HuH-7.5 (cell line): ENCODE results near the gene SSTR3.

Source experiments
- DNase-seq: peaks from one replicate; pipeline ENCODE4 v3.0.0; 2011; ENCODE audit warnings: low spot score

The SSTR3 gene

GRCh38 chr22:37196539-37197450 is 15.5 kb downstream of the SSTR3 start:
- peak; percentile 64 for DNase-seq

GRCh38 chr22:37195921-37196320 is 16.4 kb downstream of the SSTR3 start:
- DNase-seq: no peak

- DNase-seq: no peak
These were observed 17.5 kb downstream of the SSTR3 start for GRCh38 chr22:37194750-37195149.

GRCh38 chr22:37193629-37194191 is 18.6 kb downstream of the SSTR3 start:
- no peak for DNase-seq

- DNase-seq: no peak
These were observed 19.5 kb downstream of the SSTR3 start for GRCh38 chr22:37192741-37193140.

- DNase-seq: no peak
These were observed 20.1 kb downstream of the SSTR3 start for GRCh38 chr22:37192204-37192603.

- DNase-seq: no peak
These were observed 22.0 kb downstream of the SSTR3 start for GRCh38 chr22:37190262-37190780.

GRCh38 chr22:37188901-37189466 is 23.3 kb downstream of the SSTR3 start:
- no peak for DNase-seq

GRCh38 chr22:37187891-37188761 is 24.2 kb downstream of the SSTR3 start, which contains the start of gene C1QTNF6:
Gene C1QTNF6, minus strand, starts transcription at chr22:37188247. Its CDS starts 34 bp downstream, at chr22:37188213.
- no peak for DNase-seq

GRCh38 chr22:37187552-37187890 is 24.8 kb downstream of the SSTR3 start:
- DNase-seq: no peak

- DNase-seq: no peak
These were observed 25.2 kb downstream of the SSTR3 start for GRCh38 chr22:37186997-37187522.

- no peak for DNase-seq
These were observed 25.9 kb downstream of the SSTR3 start for GRCh38 chr22:37186228-37186996.

GRCh38 chr22:37185646-37186227 is 26.5 kb downstream of the SSTR3 start:
- DNase-seq: no peak

GRCh38 chr22:37184816-37185541 is 27.3 kb downstream of the SSTR3 start:
- no peak for DNase-seq

GRCh38 chr22:37184380-37184755 is 27.9 kb downstream of the SSTR3 start:
- no peak for DNase-seq

GRCh38 chr22:37183432-37184379 is 28.6 kb downstream of the SSTR3 start:
- DNase-seq: no peak

- DNase-seq: no peak
These were observed 29.4 kb downstream of the SSTR3 start for GRCh38 chr22:37182949-37183245.

GRCh38 chr22:37182101-37182948 is 30.0 kb downstream of the SSTR3 start:
- DNase-seq: no peak
